ENCODE results near the gene ESR2. TPM values are rescaled to one million over a fixed set of nuclear protein-coding genes. Genes with fewer than 3 reads are reported as not detected.

Gene ESR2
- polyA plus RNA-seq, 3 donors from 2014 or later = 0.12 to 0.32 TPM; not detected in 1

GRCh38 chr14:64091217-64091616 is 203.0 kb downstream of the ESR2 start:
- no peak overlapping the region for H3K27ac Mint-ChIP-seq
- no peaks in the 10 kb centered on the region for H3K27me3 Mint-ChIP-seq (ENCODE audit: low read depth in 3 of 3)
- peaks cover 0 to 3% of the 10 kb centered on the region in 2 donors for H3K4me1 Mint-ChIP-seq
- no peaks in the 10 kb centered on the region for H3K9me3 Mint-ChIP-seq
- no peak for DNase-seq
- H3K36me3 Mint-ChIP-seq = peaks cover 4 to 32% (median 9%) of the 10 kb centered on the region in 3 donors
- no peak overlapping the region for H3K4me3 Mint-ChIP-seq

GRCh38 chr14:64089920-64090319 is 204.3 kb downstream of the ESR2 start:
- no peak for DNase-seq
- Mint-ChIP-seq H3K4me1 (peaks cover 0 to 6% of the 10 kb centered on the region in 2 donors), H3K9me3 (no peaks in the 10 kb centered on the region), H3K27ac (peak overlapping the region in 1 of 6 donors; percentile 22), H3K27me3 (ENCODE audit: low read depth in 3 of 3) (no peaks in the 10 kb centered on the region), H3K36me3 (peaks cover 4 to 39% (median 12%) of the 10 kb centered on the region in 3 donors), H3K4me3 (no peak overlapping the region)

- Mint-ChIP-seq H3K9me3 (no peaks in the 10 kb centered on the region), H3K4me3 (no peak overlapping the region), H3K27ac (no peak overlapping the region), H3K27me3 (ENCODE audit: low read depth in 3 of 3) (no peaks in the 10 kb centered on the region), H3K4me1 (peaks cover 0 to 6% of the 10 kb centered on the region in 2 donors), H3K36me3 (peaks cover 4 to 44% (median 15%) of the 10 kb centered on the region in 3 donors)
- DNase-seq = no peak
Measured at GRCh38 chr14:64088647-64088964, 205.6 kb downstream of the ESR2 start.

GRCh38 chr14:64082837-64083236 is 211.3 kb downstream of the ESR2 start:
- H3K4me1 Mint-ChIP-seq = peaks cover 0 to 6% of the 10 kb centered on the region in 2 donors
- H3K36me3 Mint-ChIP-seq = peaks cover 14 to 56% (median 34%) of the 10 kb centered on the region in 3 donors
- no peak for DNase-seq
- H3K27ac Mint-ChIP-seq = peak overlapping the region in 3 of 6 donors; percentile 8 to 47 (median 12)
- no peaks in the 10 kb centered on the region for H3K9me3 Mint-ChIP-seq
- H3K27me3 Mint-ChIP-seq (ENCODE audit: low read depth in 3 of 3) = peaks cover 0 to 4% (median 2%) of the 10 kb centered on the region in 3 donors
- H3K4me3 Mint-ChIP-seq = no peak overlapping the region

GRCh38 chr14:64081174-64081746 is 212.9 kb downstream of the ESR2 start:
- H3K4me1 Mint-ChIP-seq = peaks cover 0 to 3% of the 10 kb centered on the region in 2 donors
- no peak for DNase-seq
- H3K9me3 Mint-ChIP-seq = no peaks in the 10 kb centered on the region
- H3K27me3 Mint-ChIP-seq (ENCODE audit: low read depth in 3 of 3) = peaks cover 0 to 4% (median 2%) of the 10 kb centered on the region in 3 donors
- H3K4me3 Mint-ChIP-seq = no peak overlapping the region
- peaks cover 14 to 58% (median 35%) of the 10 kb centered on the region in 3 donors for H3K36me3 Mint-ChIP-seq
- H3K27ac Mint-ChIP-seq = peak overlapping the region in 1 of 6 donors; percentile 62

GRCh38 chr14:64080452-64080851 is 213.7 kb downstream of the ESR2 start:
- DNase-seq = no peak
- Mint-ChIP-seq H3K9me3 (no peaks in the 10 kb centered on the region), H3K4me3 (no peak overlapping the region), H3K27me3 (ENCODE audit: low read depth in 3 of 3) (peaks cover 0 to 4% (median 2%) of the 10 kb centered on the region in 3 donors), H3K27ac (peak overlapping the region; percentile 49 to 76 (median 68)), H3K36me3 (peaks cover 14 to 58% (median 32%) of the 10 kb centered on the region in 3 donors), H3K4me1 (no peaks in the 10 kb centered on the region)

GRCh38 chr14:64075613-64076005 is 218.6 kb downstream of the ESR2 start:
- no peak for DNase-seq
- H3K27ac Mint-ChIP-seq = no peak overlapping the region
- no peaks in the 10 kb centered on the region for H3K4me1 Mint-ChIP-seq
- H3K27me3 Mint-ChIP-seq (ENCODE audit: low read depth in 3 of 3) = peaks cover 0 to 5% (median 2%) of the 10 kb centered on the region in 3 donors
- H3K4me3 Mint-ChIP-seq = no peak overlapping the region
- H3K9me3 Mint-ChIP-seq = no peaks in the 10 kb centered on the region
- peaks cover 17 to 61% (median 37%) of the 10 kb centered on the region in 3 donors for H3K36me3 Mint-ChIP-seq

GRCh38 chr14:64074961-64075612 is 219.1 kb downstream of the ESR2 start:
- DNase-seq = no peak
- Mint-ChIP-seq H3K9me3 (no peaks in the 10 kb centered on the region), H3K4me1 (no peaks in the 10 kb centered on the region), H3K36me3 (peaks cover 12 to 58% (median 35%) of the 10 kb centered on the region in 3 donors), H3K4me3 (no peak overlapping the region), H3K27ac (peak overlapping the region in 3 of 6 donors; percentile 24 to 45 (median 29)), H3K27me3 (ENCODE audit: low read depth in 3 of 3) (peaks cover 0 to 4% (median 0%) of the 10 kb centered on the region in 3 donors)

GRCh38 chr14:64069634-64070359 is 224.4 kb downstream of the ESR2 start:
- DNase-seq = no peak
- H3K4me1 Mint-ChIP-seq = no peaks in the 10 kb centered on the region
- peaks cover 0 to 2% (median 0%) of the 10 kb centered on the region in 3 donors for H3K27me3 Mint-ChIP-seq (ENCODE audit: low read depth in 3 of 3)
- H3K36me3 Mint-ChIP-seq = peaks cover 15 to 46% (median 32%) of the 10 kb centered on the region in 3 donors
- H3K9me3 Mint-ChIP-seq = no peaks in the 10 kb centered on the region
- no peak overlapping the region for H3K4me3 Mint-ChIP-seq
- H3K27ac Mint-ChIP-seq = peak overlapping the region in 3 of 6 donors; percentile 10 to 78 (median 31)

- Mint-ChIP-seq H3K36me3 (peaks cover 12 to 26% (median 13%) of the 10 kb centered on the region in 3 donors), H3K4me3 (no peak overlapping the region), H3K4me1 (peaks cover 4 to 11% of the 10 kb centered on the region in 2 donors), H3K27me3 (ENCODE audit: low read depth in 3 of 3) (peaks cover 0 to 4% (median 2%) of the 10 kb centered on the region in 3 donors), H3K27ac (no peak overlapping the region), H3K9me3 (no peaks in the 10 kb centered on the region)
- no peak for DNase-seq
Measured at GRCh38 chr14:64064447-64064846, 229.7 kb downstream of the ESR2 start.

GRCh38 chr14:64062381-64063115 is 231.6 kb downstream of the ESR2 start:
- Mint-ChIP-seq H3K27me3 (ENCODE audit: low read depth in 3 of 3) (peaks cover 0 to 6% (median 2%) of the 10 kb centered on the region in 3 donors), H3K4me1 (peaks cover 4 to 19% of the 10 kb centered on the region in 2 donors), H3K4me3 (no peak overlapping the region), H3K9me3 (no peaks in the 10 kb centered on the region), H3K36me3 (peaks cover 12 to 29% (median 13%) of the 10 kb centered on the region in 3 donors), H3K27ac (no peak overlapping the region)
- DNase-seq = no peak

DNA sequence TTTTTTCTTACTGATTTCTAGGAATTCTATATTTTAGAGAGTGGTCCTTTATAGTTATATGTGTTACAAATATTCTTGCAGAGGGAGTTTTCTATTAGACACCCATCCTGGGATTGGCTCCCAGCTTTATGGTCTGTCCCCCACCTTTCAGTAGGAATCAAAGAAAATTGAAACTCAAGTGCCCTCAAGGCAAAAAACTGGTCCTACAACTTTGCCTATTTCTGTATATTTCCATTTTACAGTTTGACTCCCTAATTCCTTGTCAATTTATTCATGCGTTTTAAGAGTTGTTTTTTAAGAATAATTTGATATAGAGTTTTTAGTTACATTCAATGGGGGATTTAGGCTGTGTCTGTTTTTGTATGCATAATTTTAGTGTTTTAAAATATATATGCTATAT is 232.5 kb downstream of the ESR2 start:
- Mint-ChIP-seq H3K27ac (peak overlapping the region in 1 of 6 donors; percentile 47), H3K36me3 (peaks cover 12 to 30% (median 17%) of the 10 kb centered on the region in 3 donors), H3K4me1 (peaks cover 4 to 19% of the 10 kb centered on the region in 2 donors), H3K9me3 (no peaks in the 10 kb centered on the region), H3K4me3 (no peak overlapping the region), H3K27me3 (ENCODE audit: low read depth in 3 of 3) (peaks cover 0 to 6% (median 4%) of the 10 kb centered on the region in 3 donors)
- no peak for DNase-seq

DNA sequence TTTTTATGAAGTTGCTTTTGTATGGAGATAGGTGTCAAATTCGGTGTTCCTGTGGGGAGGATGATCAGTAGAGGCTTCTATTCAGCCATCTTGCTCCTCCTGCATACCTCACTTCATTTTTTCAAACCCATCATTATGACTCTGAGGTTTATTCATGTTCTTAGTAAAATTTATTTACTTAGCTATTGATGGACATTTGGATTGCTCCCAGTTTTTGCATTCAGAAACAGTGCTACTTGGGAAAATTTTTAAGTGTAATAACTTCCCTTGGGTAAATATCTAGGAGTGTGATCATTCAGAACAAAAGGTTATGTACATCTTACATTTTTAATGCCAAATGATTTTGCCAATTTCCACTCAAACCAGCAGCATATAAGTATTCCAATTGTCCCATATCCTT is 233.1 kb downstream of the ESR2 start:
- peaks cover 12 to 30% (median 17%) of the 10 kb centered on the region in 3 donors for H3K36me3 Mint-ChIP-seq

More for the DNA sequence above, 233.1 kb downstream of the ESR2 start:
- H3K27me3 Mint-ChIP-seq (ENCODE audit: low read depth in 3 of 3) = peaks cover 0 to 6% (median 4%) of the 10 kb centered on the region in 3 donors
- H3K9me3 Mint-ChIP-seq = no peaks in the 10 kb centered on the region
- H3K4me3 Mint-ChIP-seq = no peak overlapping the region
- DNase-seq = no peak
- H3K27ac Mint-ChIP-seq = peak overlapping the region in 2 of 6 donors; percentile 47 to 59
- peaks cover 4 to 19% of the 10 kb centered on the region in 2 donors for H3K4me1 Mint-ChIP-seq

All from immature natural killer cell (primary cell).